ENCODE data around the gene MCF2L.

The MCF2L gene

DNA sequence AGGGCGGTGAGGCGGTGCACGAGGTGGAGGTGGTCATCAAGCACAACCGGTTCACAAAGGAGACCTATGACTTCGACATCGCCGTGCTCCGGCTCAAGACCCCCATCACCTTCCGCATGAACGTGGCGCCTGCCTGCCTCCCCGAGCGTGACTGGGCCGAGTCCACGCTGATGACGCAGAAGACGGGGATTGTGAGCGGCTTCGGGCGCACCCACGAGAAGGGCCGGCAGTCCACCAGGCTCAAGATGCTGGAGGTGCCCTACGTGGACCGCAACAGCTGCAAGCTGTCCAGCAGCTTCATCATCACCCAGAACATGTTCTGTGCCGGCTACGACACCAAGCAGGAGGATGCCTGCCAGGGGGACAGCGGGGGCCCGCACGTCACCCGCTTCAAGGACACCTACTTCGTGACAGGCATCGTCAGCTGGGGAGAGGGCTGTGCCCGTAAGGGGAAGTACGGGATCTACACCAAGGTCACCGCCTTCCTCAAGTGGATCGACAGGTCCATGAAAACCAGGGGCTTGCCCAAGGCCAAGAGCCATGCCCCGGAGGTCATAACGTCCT, 180.0 kb downstream of the MCF2L start:
- in situ Hi-C loops (cut with HindIII; ENCODE audit: low sequenced_read_pairs): loop anchor here (10.0 kb wide), 1 partner anchor 74 kb away; no protein-coding TSS in a partner anchor
- no peak for DNase-seq (ENCODE audit: low read depth)
- no peak overlapping the region for H3K4me3 ChIP-seq (ENCODE audit: low read depth, low read length)
- TF ChIP-seq, protein P1, sequence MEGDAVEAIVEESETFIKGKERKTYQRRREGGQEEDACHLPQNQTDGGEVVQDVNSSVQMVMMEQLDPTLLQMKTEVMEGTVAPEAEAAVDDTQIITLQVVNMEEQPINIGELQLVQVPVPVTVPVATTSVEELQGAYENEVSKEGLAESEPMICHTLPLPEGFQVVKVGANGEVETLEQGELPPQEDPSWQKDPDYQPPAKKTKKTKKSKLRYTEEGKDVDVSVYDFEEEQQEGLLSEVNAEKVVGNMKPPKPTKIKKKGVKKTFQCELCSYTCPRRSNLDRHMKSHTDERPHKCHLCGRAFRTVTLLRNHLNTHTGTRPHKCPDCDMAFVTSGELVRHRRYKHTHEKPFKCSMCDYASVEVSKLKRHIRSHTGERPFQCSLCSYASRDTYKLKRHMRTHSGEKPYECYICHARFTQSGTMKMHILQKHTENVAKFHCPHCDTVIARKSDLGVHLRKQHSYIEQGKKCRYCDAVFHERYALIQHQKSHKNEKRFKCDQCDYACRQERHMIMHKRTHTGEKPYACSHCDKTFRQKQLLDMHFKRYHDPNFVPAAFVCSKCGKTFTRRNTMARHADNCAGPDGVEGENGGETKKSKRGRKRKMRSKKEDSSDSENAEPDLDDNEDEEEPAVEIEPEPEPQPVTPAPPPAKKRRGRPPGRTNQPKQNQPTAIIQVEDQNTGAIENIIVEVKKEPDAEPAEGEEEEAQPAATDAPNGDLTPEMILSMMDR (IDR thresholded peaks at IDR 0.05; ENCODE audit: low read depth, low read length, missing control alignments): no peak

All from astrocyte of the cerebellum (primary cell).